SH-SY5Y (cell line): Measurements from ENCODE around the gene IRAK1.

ENCODE experiments used
- GATA2 ChIP-seq: IDR thresholded peaks from 2 replicates; pipeline ENCODE4 v1.6.1; 2011; ENCODE audit warnings: mild to moderate bottlenecking, low read depth, low read length
- GATA3 ChIP-seq: IDR thresholded peaks from 2 replicates; pipeline ENCODE4 v1.6.1; 2011; ENCODE audit warnings: low read depth, mild to moderate bottlenecking, low read length, moderate library complexity

DNA sequence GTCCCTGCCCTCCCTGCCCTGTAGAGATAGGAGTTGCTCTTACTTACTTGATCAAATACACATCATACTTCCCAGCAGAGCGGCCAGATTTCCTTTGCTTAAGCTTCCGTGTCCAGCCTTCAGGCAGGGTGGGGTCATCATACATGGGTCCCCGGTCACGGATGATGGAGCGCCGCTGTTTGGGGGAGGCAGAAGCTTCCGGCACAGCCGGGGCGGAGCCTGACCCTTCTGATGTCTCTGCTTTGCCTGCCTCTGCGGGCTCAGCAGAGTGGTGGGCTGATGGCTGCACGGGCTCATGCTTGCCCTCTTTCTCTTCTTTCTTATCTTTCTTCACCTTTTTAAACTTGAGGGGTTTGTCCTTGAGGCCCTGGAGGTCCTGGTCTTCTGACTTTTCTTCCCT lies 12.5 kb upstream of the IRAK1 start:
- TF ChIP-seq GATA2, result no peak
- TF ChIP-seq GATA3, result no peak
